ENCODE data around the gene PDXP. TPM values are rescaled to one million over a fixed set of nuclear protein-coding genes. Genes with fewer than 3 reads are reported as not detected.

PDXP gene
- total RNA-seq, 1 donor from 2014 or later: 22.4 TPM

GRCh38 chr22:37686002-37686982 lies 27.8 kb downstream of the PDXP start, which contains the start of gene NOL12:
TSS of gene NOL12 (plus strand) at chr22:37686343. CDS start at chr22:37686393, 50 bp downstream.
- Mint-ChIP-seq H3K4me3 (ENCODE audit: unreplicated experiment) (peak within 1 kb of the TSS; percentile 98), H3K9me3 (ENCODE audit: unreplicated experiment) (no peaks in the 10 kb centered on the region), H3K27ac (ENCODE audit: unreplicated experiment) (peak within 1 kb of the TSS; percentile 94), H3K4me1 (ENCODE audit: low read depth, unreplicated experiment) (peaks cover 4% of the 10 kb centered on the region), H3K36me3 (ENCODE audit: low read depth, unreplicated experiment) (peaks cover 4% of the 10 kb centered on the region), H3K27me3 (ENCODE audit: low read depth, unreplicated experiment) (no peaks in the 10 kb centered on the region)
- Histone ChIP-seq H3K27ac (ENCODE audit: low read depth, low read length) (peak within 1 kb of the TSS; percentile 89), H3K36me3 (ENCODE audit: insufficient read depth, low read length) (peaks cover 8% of the 10 kb centered on the region), H3K9ac (ENCODE audit: low read length) (peak within 1 kb of the TSS; percentile 93), H4K20me1 (ENCODE audit: insufficient read depth, low read length) (peaks cover 16% of the 10 kb centered on the region), H3K9me3 (ENCODE audit: insufficient read depth, low read depth, low read length) (no peaks in the 10 kb centered on the region), H3K79me2 (ENCODE audit: insufficient read depth, low read length) (peaks cover 23% of the 10 kb centered on the region), H3K4me3 (ENCODE audit: insufficient read depth, low read depth, low read length) (peak within 1 kb of the TSS; percentile 94), H3K4me2 (ENCODE audit: low read length) (peak within 1 kb of the TSS; percentile 99), H2AFZ (ENCODE audit: low read depth, low read length) (peak within 1 kb of the TSS; percentile 98), H3K4me1 (ENCODE audit: insufficient read depth, low read length) (peaks cover 2% of the 10 kb centered on the region), H3K27me3 (ENCODE audit: insufficient read depth, low read length) (no peaks in the 10 kb centered on the region)
- no peak for TF ChIP-seq CTCF (IDR thresholded peaks at IDR 0.05; ENCODE audit: insufficient read depth, low read depth, low read length)
- no peak for TF ChIP-seq EZH2 (IDR thresholded peaks at IDR 0.05; ENCODE audit: insufficient read depth, low read length)
- FAIRE-seq (no peak), DNase-seq (ENCODE audit: low read depth) (peak; percentile 83)

GRCh38 chr22:37690407-37690806 lies 31.9 kb downstream of the PDXP start:
- FAIRE-seq (no peak), DNase-seq (ENCODE audit: low read depth) (no peak)
- Mint-ChIP-seq H3K36me3 (ENCODE audit: low read depth, unreplicated experiment) (peaks cover 14% of the 10 kb centered on the region), H3K27ac (ENCODE audit: unreplicated experiment) (no peak overlapping the region), H3K4me1 (ENCODE audit: low read depth, unreplicated experiment) (peaks cover 1% of the 10 kb centered on the region), H3K27me3 (ENCODE audit: low read depth, unreplicated experiment) (no peaks in the 10 kb centered on the region), H3K4me3 (ENCODE audit: unreplicated experiment) (no peak overlapping the region), H3K9me3 (ENCODE audit: unreplicated experiment) (no peaks in the 10 kb centered on the region)
- no peak overlapping the region for H2AFZ ChIP-seq (ENCODE audit: low read depth, low read length)
- no peak for TF ChIP-seq CTCF (IDR thresholded peaks at IDR 0.05; ENCODE audit: insufficient read depth, low read depth, low read length)
- TF ChIP-seq EZH2 (IDR thresholded peaks at IDR 0.05; ENCODE audit: insufficient read depth, low read length): no peak
- peaks cover 14% of the 10 kb centered on the region for H4K20me1 ChIP-seq (ENCODE audit: insufficient read depth, low read length)
- no peak overlapping the region for H3K9ac ChIP-seq (ENCODE audit: low read length)
- no peak overlapping the region for H3K4me2 ChIP-seq (ENCODE audit: low read length)
- no peaks in the 10 kb centered on the region for H3K4me1 ChIP-seq (ENCODE audit: insufficient read depth, low read length)
- peaks cover 13% of the 10 kb centered on the region for H3K36me3 ChIP-seq (ENCODE audit: insufficient read depth, low read length)
- H3K79me2 ChIP-seq (ENCODE audit: insufficient read depth, low read length): peaks cover 23% of the 10 kb centered on the region
- H3K27ac ChIP-seq (ENCODE audit: low read depth, low read length): no peak overlapping the region
- H3K27me3 ChIP-seq (ENCODE audit: insufficient read depth, low read length): no peaks in the 10 kb centered on the region
- H3K9me3 ChIP-seq (ENCODE audit: insufficient read depth, low read depth, low read length): no peaks in the 10 kb centered on the region
- H3K4me3 ChIP-seq (ENCODE audit: insufficient read depth, low read depth, low read length): no peak overlapping the region
